OCI-LY7 (cell line): ENCODE measurements around the gene KRT35.

Experiments
- EZH2phosphoT487 ChIP-seq: fragments of 200-600 bp; sonication (generic); IDR thresholded peaks from 2 replicates; pipeline ENCODE4 v1.6.1; 2018; ENCODE audit warnings: low read depth, borderline replicate concordance, mild to moderate bottlenecking, mixed run types, antibody characterized with exemption, low read length, moderate library complexity, mixed read lengths
- TF ChIP-seq, protein P1 (sequence below): fragments of 200-600 bp; sonication (generic); conservative IDR thresholded peaks from 2 replicates; pipeline ENCODE4 v1.5.1; 2014; ENCODE audit warnings: mild to moderate bottlenecking, antibody characterized with exemption, low read length, moderate library complexity, mixed read lengths

DNA sequence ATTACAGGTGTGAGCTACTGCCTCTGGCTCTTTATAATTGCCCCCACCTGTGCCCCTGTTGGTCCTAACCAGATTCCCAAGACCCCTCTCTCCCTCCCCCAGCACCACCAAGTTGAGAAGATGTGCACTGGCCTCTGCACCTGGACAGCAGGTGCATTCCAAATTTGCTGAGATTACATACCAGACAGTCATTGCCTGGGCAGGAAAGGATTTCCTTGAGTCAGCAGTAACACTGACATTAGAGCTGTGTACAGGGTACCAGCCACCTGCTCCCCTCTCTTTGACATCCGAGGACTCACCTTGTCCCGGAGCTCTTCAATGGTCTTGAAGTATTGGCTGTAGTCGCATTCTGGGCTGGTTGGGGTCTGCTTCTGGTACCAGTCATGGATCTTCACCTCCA, 37.1 kb upstream of the KRT35 start:
- TF ChIP-seq, protein P1, sequence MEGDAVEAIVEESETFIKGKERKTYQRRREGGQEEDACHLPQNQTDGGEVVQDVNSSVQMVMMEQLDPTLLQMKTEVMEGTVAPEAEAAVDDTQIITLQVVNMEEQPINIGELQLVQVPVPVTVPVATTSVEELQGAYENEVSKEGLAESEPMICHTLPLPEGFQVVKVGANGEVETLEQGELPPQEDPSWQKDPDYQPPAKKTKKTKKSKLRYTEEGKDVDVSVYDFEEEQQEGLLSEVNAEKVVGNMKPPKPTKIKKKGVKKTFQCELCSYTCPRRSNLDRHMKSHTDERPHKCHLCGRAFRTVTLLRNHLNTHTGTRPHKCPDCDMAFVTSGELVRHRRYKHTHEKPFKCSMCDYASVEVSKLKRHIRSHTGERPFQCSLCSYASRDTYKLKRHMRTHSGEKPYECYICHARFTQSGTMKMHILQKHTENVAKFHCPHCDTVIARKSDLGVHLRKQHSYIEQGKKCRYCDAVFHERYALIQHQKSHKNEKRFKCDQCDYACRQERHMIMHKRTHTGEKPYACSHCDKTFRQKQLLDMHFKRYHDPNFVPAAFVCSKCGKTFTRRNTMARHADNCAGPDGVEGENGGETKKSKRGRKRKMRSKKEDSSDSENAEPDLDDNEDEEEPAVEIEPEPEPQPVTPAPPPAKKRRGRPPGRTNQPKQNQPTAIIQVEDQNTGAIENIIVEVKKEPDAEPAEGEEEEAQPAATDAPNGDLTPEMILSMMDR = no peak
- no peak for TF ChIP-seq EZH2phosphoT487
